Prostate gland (tissue), 2 donors: ENCODE results near the gene PTPRU.
A peak's percentile ranks its signal among the peaks of the same experiment; 100 is the strongest.

Experiments
- CTCF ChIP-seq, 4 experiments: fragments of 200-600 bp in 2 of 4; fragments of 450-650 bp in 2 of 4; sonication (generic) in 2 of 4; IDR thresholded peaks; 1 replicate in 3 of 4; 2 replicates in 1 of 4; pipeline ENCODE4 v1.5.1; 2016 to 2019; ENCODE audit warnings: antibody characterized with exemption in 4 of 4, mild to moderate bottlenecking in 2 of 4, moderate library complexity in 2 of 4
- POLR2A ChIP-seq: fragments of 450-650 bp; IDR thresholded peaks from one replicate; pipeline ENCODE4 v1.6.1; 2016; ENCODE audit warnings: antibody characterized with exemption, mild to moderate bottlenecking
- POLR2AphosphoS5 ChIP-seq: sonication (generic); formaldehyde crosslinking; IDR thresholded peaks from one replicate; pipeline ENCODE4 v1.6.1; 2017; ENCODE audit warnings: antibody characterized with exemption

- no peak for TF ChIP-seq CTCF (IDR thresholded peaks at IDR 0.05)
- TF ChIP-seq POLR2A: peak; percentile 1
- TF ChIP-seq POLR2AphosphoS5: no peak
Measured at GRCh38 chr1:29236712-29237128, 398 bp downstream of the PTPRU start.
